ENCODE results near the gene UBE2O.

UBE2O gene

DNA sequence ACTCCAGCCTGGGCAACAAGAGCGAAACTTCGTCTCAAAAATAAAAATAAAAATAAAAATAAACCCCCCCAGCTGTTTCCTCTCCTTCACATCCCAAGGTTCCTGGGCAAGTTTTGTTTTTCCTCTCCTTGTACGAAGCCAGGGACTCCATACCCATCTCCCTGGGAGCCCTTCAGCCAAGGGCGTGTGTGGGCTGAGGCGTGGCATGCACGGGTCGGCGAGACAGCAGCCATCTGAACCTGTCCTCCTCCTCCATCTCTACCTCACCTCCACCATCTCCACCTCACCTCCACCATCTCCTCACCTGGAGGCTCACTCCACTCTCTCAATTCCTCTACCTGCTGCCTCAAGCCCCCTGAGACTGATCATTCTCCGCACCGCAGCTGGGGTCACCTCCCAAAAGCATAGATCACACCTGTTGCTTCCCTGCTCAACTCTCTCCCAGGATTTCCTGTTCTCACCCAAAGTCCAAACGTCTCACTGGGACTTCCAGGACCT lies 31.3 kb upstream of the UBE2O start:
- Histone ChIP-seq H3K4me2 (ENCODE audit: insufficient read depth, low read length, poor library complexity, severe bottlenecking) (no peak overlapping the region), H3K14ac (ENCODE audit: low read length) (no peak overlapping the region), H2AK5ac (ENCODE audit: low read depth, low read length) (no peak overlapping the region), H3K4me1 (ENCODE audit: control insufficient read depth in 2 of 2, insufficient read depth in 1 of 2, low read depth in 1 of 2, low read length in 2 of 2) (peaks cover 11 to 18% of the 10 kb centered on the region in 2 donors), H2BK5ac (ENCODE audit: low read length) (peak overlapping the region; percentile 66), H3K79me1 (ENCODE audit: low read depth, low read length) (no peaks in the 10 kb centered on the region), H4K8ac (ENCODE audit: low read depth, low read length) (no peak overlapping the region), H3K23ac (ENCODE audit: low read depth, low read length, poor library complexity) (no peak overlapping the region), H3K4ac (ENCODE audit: low read length) (no peak overlapping the region), H3K27me3 (ENCODE audit: control insufficient read depth in 3 of 3, insufficient read depth in 3 of 3, low read depth in 1 of 3, low read length in 3 of 3) (no peaks in the 10 kb centered on the region), H4K91ac (ENCODE audit: low read depth, low read length, poor library complexity) (no peak overlapping the region), H3K18ac (ENCODE audit: low read length) (peak overlapping the region; percentile 28), H3K9ac (ENCODE audit: low read depth, low read length, poor library complexity) (no peak overlapping the region), H2BK12ac (ENCODE audit: low read length) (no peak overlapping the region), H2BK120ac (ENCODE audit: low read depth, low read length) (no peak overlapping the region), H3K36me3 (replicated peaks in 1 of 2; ENCODE audit: control insufficient read depth in 2 of 2, insufficient read depth in 2 of 2, low read length in 2 of 2) (no peaks in the 10 kb centered on the region), H3K9me3 (replicated peaks in 1 of 2; ENCODE audit: control insufficient read depth in 2 of 2, insufficient read depth in 1 of 2, low read depth in 1 of 2, low read length in 2 of 2) (no peaks in the 10 kb centered on the region), H2AFZ (ENCODE audit: low read length) (no peak overlapping the region), H3K27ac (replicated peaks; ENCODE audit: low read length) (no peak overlapping the region), H3K4me3 (ENCODE audit: low read length in 2 of 2) (no peak overlapping the region), H2BK15ac (ENCODE audit: low read length) (peak overlapping the region; percentile 75)
- DNase-seq (ENCODE audit: low spot score): no peak
- no CpG with 5 or more reads among the region's 11 CpGs for WGBS, 2 donors (ENCODE audit: extremely low coverage in 2 of 2, insufficient read length in 2 of 2, insufficient replicate concordance in 1 of 2)

DNA sequence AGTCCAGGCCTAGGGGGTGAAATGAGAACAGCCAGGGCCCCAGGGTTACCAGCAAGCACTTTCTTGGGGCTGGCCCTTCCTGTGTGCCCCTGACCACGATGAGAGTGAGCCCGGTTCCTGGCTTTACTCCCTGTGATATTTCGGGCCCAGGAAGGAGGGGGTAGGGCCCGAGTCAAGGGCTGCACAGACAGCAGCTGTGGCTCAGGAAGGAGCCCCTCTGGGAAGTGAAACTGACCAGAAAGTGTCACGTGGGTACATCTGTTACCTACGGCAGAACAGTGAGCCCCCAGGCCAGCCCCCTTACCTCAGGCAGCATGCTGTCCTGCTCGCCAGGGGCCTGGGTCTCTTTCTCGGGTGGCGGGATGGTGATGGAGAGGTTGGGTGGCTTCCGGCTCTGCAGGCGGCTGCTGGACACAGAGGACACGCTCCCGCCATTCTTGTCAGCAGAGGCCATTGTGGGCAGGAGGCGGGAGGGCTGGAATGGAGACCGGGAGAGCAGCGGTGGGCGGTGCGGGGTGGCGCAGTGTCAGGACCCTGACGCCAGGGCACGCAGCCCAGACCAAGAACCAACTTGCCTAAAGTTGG lies 28.2 kb upstream of the UBE2O start:
- Histone ChIP-seq H3K4me1 (ENCODE audit: control insufficient read depth in 2 of 2, insufficient read depth in 1 of 2, low read depth in 1 of 2, low read length in 2 of 2) (peaks cover 11 to 18% of the 10 kb centered on the region in 2 donors), H3K9me3 (replicated peaks in 1 of 2; ENCODE audit: control insufficient read depth in 2 of 2, insufficient read depth in 1 of 2, low read depth in 1 of 2, low read length in 2 of 2) (peaks cover 0 to 2% of the 10 kb centered on the region in 2 donors), H3K27ac (replicated peaks; ENCODE audit: low read length) (peak overlapping the region; percentile 27), H3K79me1 (ENCODE audit: low read depth, low read length) (peaks cover 1% of the 10 kb centered on the region), H2AK5ac (ENCODE audit: low read depth, low read length) (peak overlapping the region; percentile 66), H2BK12ac (ENCODE audit: low read length) (peak overlapping the region; percentile 84), H2AFZ (ENCODE audit: low read length) (peak overlapping the region; percentile 93), H4K91ac (ENCODE audit: low read depth, low read length, poor library complexity) (peak overlapping the region; percentile 72), H3K18ac (ENCODE audit: low read length) (peak overlapping the region; percentile 93), H3K23ac (ENCODE audit: low read depth, low read length, poor library complexity) (no peak overlapping the region), H2BK120ac (ENCODE audit: low read depth, low read length) (peak overlapping the region; percentile 47), H3K36me3 (replicated peaks in 1 of 2; ENCODE audit: control insufficient read depth in 2 of 2, insufficient read depth in 2 of 2, low read length in 2 of 2) (no peaks in the 10 kb centered on the region), H3K14ac (ENCODE audit: low read length) (no peak overlapping the region), H3K4ac (ENCODE audit: low read length) (no peak overlapping the region), H2BK5ac (ENCODE audit: low read length) (peak overlapping the region; percentile 93), H3K4me2 (ENCODE audit: insufficient read depth, low read length, poor library complexity, severe bottlenecking) (no peak overlapping the region), H3K4me3 (ENCODE audit: low read length in 2 of 2) (peak overlapping the region in 1 of 2 donors; percentile 2), H3K27me3 (ENCODE audit: control insufficient read depth in 3 of 3, insufficient read depth in 3 of 3, low read depth in 1 of 3, low read length in 3 of 3) (no peaks in the 10 kb centered on the region), H3K9ac (ENCODE audit: low read depth, low read length, poor library complexity) (peak overlapping the region; percentile 44), H2BK15ac (ENCODE audit: low read length) (peak overlapping the region; percentile 87), H4K8ac (ENCODE audit: low read depth, low read length) (no peak overlapping the region)
- WGBS, 2 donors (ENCODE audit: extremely low coverage in 2 of 2, insufficient read length in 2 of 2, insufficient replicate concordance in 1 of 2): no CpG with 5 or more reads among the region's 21 CpGs
- no peak for DNase-seq (ENCODE audit: low spot score)

DNA sequence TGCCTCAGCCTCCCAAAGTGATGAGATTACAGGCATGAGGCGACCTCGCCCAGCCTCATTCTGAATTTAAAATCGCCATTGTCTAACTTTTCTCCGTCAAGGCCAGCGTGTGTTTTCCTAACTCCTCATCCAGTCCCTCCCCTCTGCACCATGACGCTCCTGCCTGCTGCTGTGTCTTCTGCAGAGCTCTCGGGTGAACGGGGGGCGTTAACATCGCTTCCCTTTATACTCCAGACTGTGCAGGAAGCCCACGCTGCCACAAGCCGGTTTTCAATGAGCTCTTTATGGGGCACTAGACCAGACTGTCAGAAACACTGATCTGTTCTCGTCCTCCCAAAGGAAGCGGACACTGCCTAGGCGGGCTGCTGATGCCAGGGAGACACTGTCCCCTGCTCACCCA lies 27.7 kb upstream of the UBE2O start:
- H3K4me2 ChIP-seq (ENCODE audit: insufficient read depth, low read length, poor library complexity, severe bottlenecking): no peak overlapping the region
- DNase-seq (ENCODE audit: low spot score): peak; percentile 38
- WGBS, 2 donors (ENCODE audit: extremely low coverage in 2 of 2, insufficient read length in 2 of 2, insufficient replicate concordance in 1 of 2): no CpG with 5 or more reads among the region's 15 CpGs

DNA sequence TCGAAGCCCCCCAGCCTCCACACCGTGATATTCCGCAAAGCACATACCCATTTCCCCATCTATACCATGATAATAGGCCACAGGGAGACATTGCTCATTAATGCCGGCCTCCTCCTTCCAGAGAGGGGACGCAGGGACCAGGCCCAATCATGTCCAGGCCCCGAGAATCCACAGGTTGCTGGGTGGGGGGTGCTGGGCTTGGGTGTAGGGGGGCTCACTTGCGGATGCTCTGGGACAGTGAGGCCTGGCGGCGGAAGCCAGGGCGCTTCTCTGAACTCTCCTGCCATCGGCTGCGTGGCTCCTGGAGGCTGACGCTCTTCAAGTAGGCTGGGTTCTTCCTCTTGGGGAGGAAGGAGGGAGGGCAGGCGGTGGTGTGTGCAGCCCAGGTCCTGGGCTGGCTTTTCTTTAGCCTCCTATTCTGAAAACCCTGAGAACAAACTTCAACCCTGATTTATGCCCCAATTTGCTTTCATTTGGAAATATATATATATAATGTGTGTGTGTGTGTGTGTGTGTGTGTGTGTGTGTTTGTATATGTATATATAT lies 26.6 kb upstream of the UBE2O start:
- DNase-seq (ENCODE audit: low spot score): no peak
- peaks cover 0 to 1% (median 0%) of the 10 kb centered on the region in 3 experiments for H3K27me3 ChIP-seq (ENCODE audit: control insufficient read depth in 3 of 3, insufficient read depth in 3 of 3, low read depth in 1 of 3, low read length in 3 of 3)
- peaks cover 0 to 2% of the 10 kb centered on the region in 2 donors for H3K9me3 ChIP-seq (replicated peaks in 1 of 2; ENCODE audit: control insufficient read depth in 2 of 2, insufficient read depth in 1 of 2, low read depth in 1 of 2, low read length in 2 of 2)
- no peak overlapping the region for H4K8ac ChIP-seq (ENCODE audit: low read depth, low read length)
- H3K4me3 ChIP-seq (ENCODE audit: low read length in 2 of 2): no peak overlapping the region
- no peak overlapping the region for H2BK12ac ChIP-seq (ENCODE audit: low read length)
- H3K79me1 ChIP-seq (ENCODE audit: low read depth, low read length): peaks cover 1% of the 10 kb centered on the region
- H3K18ac ChIP-seq (ENCODE audit: low read length): peak overlapping the region; percentile 20
- H3K36me3 ChIP-seq (replicated peaks in 1 of 2; ENCODE audit: control insufficient read depth in 2 of 2, insufficient read depth in 2 of 2, low read length in 2 of 2): peaks cover 0 to 2% of the 10 kb centered on the region in 2 donors
- no peak overlapping the region for H3K9ac ChIP-seq (ENCODE audit: low read depth, low read length, poor library complexity)
- H3K14ac ChIP-seq (ENCODE audit: low read length): no peak overlapping the region
- peaks cover 10 to 11% of the 10 kb centered on the region in 2 donors for H3K4me1 ChIP-seq (ENCODE audit: control insufficient read depth in 2 of 2, insufficient read depth in 1 of 2, low read depth in 1 of 2, low read length in 2 of 2)
- H2AFZ ChIP-seq (ENCODE audit: low read length): peak overlapping the region; percentile 67
- H4K91ac ChIP-seq (ENCODE audit: low read depth, low read length, poor library complexity): no peak overlapping the region
- no peak overlapping the region for H3K27ac ChIP-seq (replicated peaks; ENCODE audit: low read length)
- H2BK120ac ChIP-seq (ENCODE audit: low read depth, low read length): no peak overlapping the region
- peak overlapping the region; percentile 91 for H2BK15ac ChIP-seq (ENCODE audit: low read length)
- no peak overlapping the region for H3K23ac ChIP-seq (ENCODE audit: low read depth, low read length, poor library complexity)
- H2AK5ac ChIP-seq (ENCODE audit: low read depth, low read length): peak overlapping the region; percentile 90
- no CpG with 5 or more reads among the region's 14 CpGs for WGBS, 2 donors (ENCODE audit: extremely low coverage in 2 of 2, insufficient read length in 2 of 2, insufficient replicate concordance in 1 of 2)
- no peak overlapping the region for H3K4ac ChIP-seq (ENCODE audit: low read length)
- no peak overlapping the region for H2BK5ac ChIP-seq (ENCODE audit: low read length)
- H3K4me2 ChIP-seq (ENCODE audit: insufficient read depth, low read length, poor library complexity, severe bottlenecking): no peak overlapping the region

More for the DNA sequence above, 27.7 kb upstream of the UBE2O start:
- Histone ChIP-seq H3K36me3 (replicated peaks in 1 of 2; ENCODE audit: control insufficient read depth in 2 of 2, insufficient read depth in 2 of 2, low read length in 2 of 2) (no peaks in the 10 kb centered on the region), H3K27me3 (ENCODE audit: control insufficient read depth in 3 of 3, insufficient read depth in 3 of 3, low read depth in 1 of 3, low read length in 3 of 3) (no peaks in the 10 kb centered on the region), H2BK5ac (ENCODE audit: low read length) (peak overlapping the region; percentile 93), H3K18ac (ENCODE audit: low read length) (peak overlapping the region; percentile 93), H3K14ac (ENCODE audit: low read length) (no peak overlapping the region), H3K23ac (ENCODE audit: low read depth, low read length, poor library complexity) (no peak overlapping the region), H2AK5ac (ENCODE audit: low read depth, low read length) (peak overlapping the region; percentile 66), H3K79me1 (ENCODE audit: low read depth, low read length) (peaks cover 1% of the 10 kb centered on the region), H2BK120ac (ENCODE audit: low read depth, low read length) (no peak overlapping the region), H3K4ac (ENCODE audit: low read length) (no peak overlapping the region), H2BK15ac (ENCODE audit: low read length) (peak overlapping the region; percentile 87), H4K91ac (ENCODE audit: low read depth, low read length, poor library complexity) (no peak overlapping the region), H3K27ac (replicated peaks; ENCODE audit: low read length) (peak overlapping the region; percentile 27), H4K8ac (ENCODE audit: low read depth, low read length) (no peak overlapping the region), H3K9me3 (replicated peaks in 1 of 2; ENCODE audit: control insufficient read depth in 2 of 2, insufficient read depth in 1 of 2, low read depth in 1 of 2, low read length in 2 of 2) (peaks cover 0 to 2% of the 10 kb centered on the region in 2 donors), H3K4me1 (ENCODE audit: control insufficient read depth in 2 of 2, insufficient read depth in 1 of 2, low read depth in 1 of 2, low read length in 2 of 2) (peaks cover 11 to 13% of the 10 kb centered on the region in 2 donors), H3K4me3 (ENCODE audit: low read length in 2 of 2) (peak overlapping the region in 1 of 2 donors; percentile 2), H3K9ac (ENCODE audit: low read depth, low read length, poor library complexity) (no peak overlapping the region), H2BK12ac (ENCODE audit: low read length) (no peak overlapping the region), H2AFZ (ENCODE audit: low read length) (peak overlapping the region; percentile 93)

Data from neuronal stem cell (in vitro differentiated cells).